ENCODE measurements around the gene ANO4.

The ANO4 gene

DNA sequence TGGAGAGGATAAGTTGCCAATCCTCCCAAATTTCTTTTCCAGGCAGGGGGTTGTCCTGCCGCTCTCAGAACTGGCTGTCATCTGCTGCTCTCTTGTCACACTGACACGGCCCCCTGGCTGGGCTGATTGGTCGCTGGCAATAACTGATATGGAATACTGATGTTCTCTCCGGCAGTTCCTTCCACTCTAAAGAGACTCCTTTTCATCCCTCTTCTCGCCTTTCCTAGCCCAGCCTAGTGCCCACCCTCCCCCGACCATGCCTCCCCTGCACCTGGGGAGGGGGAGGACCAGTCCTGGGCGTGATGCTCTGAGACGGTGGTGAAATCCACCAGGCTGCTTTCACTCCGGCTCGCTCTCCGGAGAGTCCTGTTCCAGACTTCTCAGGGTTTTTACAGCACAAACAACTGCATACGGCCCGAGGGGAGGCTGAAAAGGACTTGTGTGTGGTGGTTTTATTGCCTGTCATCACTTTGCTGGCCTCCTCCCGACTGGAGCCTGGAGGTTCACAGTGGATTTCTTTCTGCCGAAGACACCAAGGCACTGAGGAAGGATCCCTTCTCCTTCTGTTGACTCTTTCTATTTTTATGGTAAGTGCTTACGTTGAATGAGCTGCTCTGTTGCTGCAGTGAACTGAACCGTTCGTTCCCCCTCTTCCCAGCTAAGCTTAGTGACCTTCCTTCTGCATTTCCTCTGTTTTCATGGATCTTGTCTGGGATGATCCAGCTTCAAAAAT lies at the start of gene ANO4:
TSS of gene ANO4 (plus strand) at position 336 of the 733 bp plus-strand sequence. CDS start 107,010 bp downstream, outside the sequence.
- H3K4me3 ChIP-seq (ENCODE audit: low read depth, low read length): no peak within 1 kb of the TSS

- no peak overlapping the region for H3K4me3 ChIP-seq (ENCODE audit: low read depth, low read length)
Measured at GRCh38 chr12:100745378-100746071, 49.1 kb upstream of the ANO4 start.

- no peak overlapping the region for H3K4me3 ChIP-seq (ENCODE audit: low read depth, low read length)
Measured at GRCh38 chr12:100752841-100753240, 41.7 kb upstream of the ANO4 start.

DNA sequence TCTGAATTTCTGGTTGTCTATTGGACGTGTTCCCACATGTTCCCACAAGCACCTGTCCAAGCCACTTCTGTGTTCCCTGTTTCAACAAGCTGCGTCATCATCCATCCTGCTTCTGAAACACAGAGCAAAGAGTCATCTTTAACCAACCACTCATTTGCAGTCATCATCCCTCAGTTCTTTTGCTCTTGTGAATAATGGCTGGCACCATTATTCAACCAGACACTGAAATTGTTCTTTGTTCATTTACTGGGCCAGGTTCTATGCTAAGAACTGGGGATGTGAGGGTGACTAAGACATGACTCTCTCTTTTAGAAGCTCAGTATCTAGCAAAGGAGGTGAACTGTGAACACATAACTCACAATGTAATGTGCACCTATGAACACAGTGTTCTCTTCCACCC lies 40.7 kb upstream of the ANO4 start:
- H3K4me3 ChIP-seq (ENCODE audit: low read depth, low read length): no peak overlapping the region

GRCh38 chr12:100755186-100755585 lies 39.4 kb upstream of the ANO4 start:
- H3K4me3 ChIP-seq (ENCODE audit: low read depth, low read length): no peak overlapping the region

DNA sequence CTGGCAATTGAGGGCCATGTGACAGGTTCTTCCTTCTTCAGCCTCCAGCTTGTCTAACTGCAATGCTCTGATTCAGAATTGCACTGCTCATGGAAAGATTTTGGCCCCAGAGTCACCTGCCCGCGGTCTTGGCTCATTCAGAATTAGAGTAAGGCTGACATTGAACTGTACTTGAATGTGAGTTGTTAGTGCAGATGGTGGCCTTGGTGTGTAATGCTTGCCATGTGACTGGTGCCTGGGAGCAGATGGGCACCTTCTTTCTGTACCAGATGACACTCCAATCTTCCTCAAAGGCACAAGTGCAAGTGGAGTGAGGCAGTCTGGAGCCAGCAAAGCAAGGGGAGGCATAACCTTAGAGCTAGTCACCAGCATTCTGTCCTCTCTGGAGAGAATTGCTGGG lies 36.5 kb upstream of the ANO4 start:
- no peak overlapping the region for H3K4me3 ChIP-seq (ENCODE audit: low read depth, low read length)

DNA sequence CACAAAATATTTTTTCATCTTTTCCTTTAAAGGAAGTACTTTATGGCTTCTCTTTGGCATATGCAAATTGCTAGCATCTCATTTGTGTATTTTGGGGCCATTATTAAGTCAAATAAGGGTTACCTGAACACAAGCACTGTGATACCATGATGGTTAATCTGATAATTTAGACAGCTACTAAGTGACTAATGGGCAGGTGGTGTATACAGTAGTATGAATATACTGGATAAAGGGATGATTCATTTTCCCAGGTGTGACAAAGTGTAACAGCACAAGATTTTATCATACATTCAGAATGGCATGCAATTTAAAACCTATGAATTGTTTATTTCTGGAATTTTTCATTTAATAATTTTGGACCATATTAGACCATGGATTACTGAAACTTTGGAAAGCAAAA lies 27.2 kb upstream of the ANO4 start:
- H3K4me3 ChIP-seq (ENCODE audit: low read depth, low read length): no peak overlapping the region

GRCh38 chr12:100767950-100768349 lies 26.6 kb upstream of the ANO4 start:
- H3K4me3 ChIP-seq (ENCODE audit: low read depth, low read length): no peak overlapping the region

GRCh38 chr12:100778967-100779590 lies 15.5 kb upstream of the ANO4 start:
- H3K4me3 ChIP-seq (ENCODE audit: low read depth, low read length): no peak overlapping the region

DNA sequence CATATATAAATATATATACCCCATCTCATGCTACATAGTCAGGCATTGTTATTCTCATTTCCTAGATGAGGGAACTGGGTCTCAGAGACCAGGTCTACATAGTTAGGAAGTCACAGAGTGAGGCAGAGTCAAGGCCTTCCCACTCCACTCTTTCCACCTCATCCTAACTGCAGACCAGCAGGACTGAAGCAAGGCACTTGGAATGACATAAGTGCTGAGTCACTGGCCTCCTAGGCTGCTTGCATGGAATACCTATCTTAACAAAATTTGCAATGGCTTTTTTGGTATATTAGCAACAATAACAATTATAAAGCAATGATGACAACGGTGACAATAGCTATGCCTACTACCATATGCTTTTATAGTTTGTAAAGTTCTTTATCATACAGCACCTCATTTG lies 5.4 kb upstream of the ANO4 start:
- no peak overlapping the region for H3K4me3 ChIP-seq (ENCODE audit: low read depth, low read length)

- no peak overlapping the region for H3K4me3 ChIP-seq (ENCODE audit: low read depth, low read length)
Measured at GRCh38 chr12:100789975-100790374, 4.6 kb upstream of the ANO4 start.

- H3K4me3 ChIP-seq (ENCODE audit: low read depth, low read length): no peak overlapping the region
Measured at GRCh38 chr12:100790552-100790951, 4.0 kb upstream of the ANO4 start.

DNA sequence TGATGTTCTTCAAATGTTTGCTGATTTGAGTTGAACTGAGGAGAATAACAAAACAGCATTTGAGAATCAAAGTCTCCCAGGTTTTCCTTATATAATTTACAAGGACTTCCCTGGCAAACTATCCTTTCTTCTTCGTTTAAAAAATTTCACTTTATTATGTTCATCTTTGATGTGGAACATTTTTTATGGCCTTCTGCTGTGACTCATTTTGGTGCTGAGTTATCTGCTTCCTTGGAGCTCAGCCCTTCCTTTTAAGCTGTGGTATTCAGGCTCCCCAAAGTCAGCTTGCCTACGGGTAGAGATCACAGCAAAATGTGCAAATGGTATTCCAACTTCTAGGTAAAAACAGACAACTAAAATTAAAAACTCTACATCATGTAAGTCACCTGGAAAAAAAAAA lies 1.4 kb upstream of the ANO4 start:
- no peak overlapping the region for H3K4me3 ChIP-seq (ENCODE audit: low read depth, low read length)

- no peak overlapping the region for H3K4me3 ChIP-seq (ENCODE audit: low read depth, low read length)
Measured at GRCh38 chr12:100795174-100795799, 711 bp downstream of the ANO4 start.

GRCh38 chr12:100795800-100796179 lies 1.2 kb downstream of the ANO4 start:
- no peak overlapping the region for H3K4me3 ChIP-seq (ENCODE audit: low read depth, low read length)

- no peak overlapping the region for H3K4me3 ChIP-seq (ENCODE audit: low read depth, low read length)
Measured at GRCh38 chr12:100796621-100797020, 2.0 kb downstream of the ANO4 start.

GRCh38 chr12:100797246-100797645 lies 2.7 kb downstream of the ANO4 start:
- no peak overlapping the region for H3K4me3 ChIP-seq (ENCODE audit: low read depth, low read length)

- no peak overlapping the region for H3K4me3 ChIP-seq (ENCODE audit: low read depth, low read length)
Measured at GRCh38 chr12:100797786-100798185, 3.2 kb downstream of the ANO4 start.

DNA sequence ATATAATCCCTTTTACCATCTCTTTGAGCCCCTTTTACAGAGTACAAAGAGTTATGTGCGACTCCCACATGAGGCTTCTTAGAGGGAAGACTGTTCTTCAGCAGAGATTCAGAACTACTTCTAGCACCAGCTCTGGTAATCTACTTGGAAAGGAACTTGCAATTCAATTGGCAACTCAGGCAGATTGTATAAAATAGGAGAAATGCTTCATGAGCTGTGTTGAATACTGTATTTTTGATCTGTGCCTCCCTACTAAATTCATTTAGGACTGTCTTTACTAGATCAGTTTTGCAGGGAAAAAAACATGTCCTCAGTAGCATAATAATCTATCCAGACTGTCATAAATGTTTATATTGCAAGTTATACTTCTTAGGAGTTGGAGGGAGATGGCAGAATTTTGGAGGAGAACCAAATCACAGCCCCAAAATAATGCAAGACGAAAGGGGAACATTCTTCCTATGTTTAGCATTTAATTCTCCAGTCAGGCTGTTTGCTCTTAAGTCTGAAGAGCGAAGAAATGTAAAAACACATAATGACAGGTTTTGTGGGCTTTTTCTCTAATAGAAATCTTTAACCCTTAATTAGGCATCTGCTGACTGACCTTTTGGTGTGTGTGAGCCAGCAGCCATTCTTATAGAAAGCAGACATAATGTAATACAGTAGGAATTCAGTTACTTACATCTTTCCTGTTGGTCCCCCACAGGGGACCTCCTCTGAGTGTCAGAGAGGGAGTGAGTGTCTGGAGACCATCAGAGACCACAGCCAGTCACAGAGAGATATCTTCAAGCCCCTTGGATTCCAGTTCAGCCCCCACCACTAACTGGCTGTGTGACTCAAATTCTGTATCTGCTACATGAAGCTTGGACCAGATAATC lies 3.9 kb downstream of the ANO4 start:
- no peak overlapping the region for H3K4me3 ChIP-seq (ENCODE audit: low read depth, low read length)

GRCh38 chr12:100799770-100800169 lies 5.2 kb downstream of the ANO4 start:
- H3K4me3 ChIP-seq (ENCODE audit: low read depth, low read length): no peak overlapping the region

- H3K4me3 ChIP-seq (ENCODE audit: low read depth, low read length): no peak overlapping the region
Measured at GRCh38 chr12:100800723-100801122, 6.1 kb downstream of the ANO4 start.
